Right lung (tissue), 5 donors: ENCODE data around the gene NECTIN1. TPM values are rescaled to one million over a fixed set of nuclear protein-coding genes. Genes with fewer than 3 reads are reported as not detected.

Experiments used
- DNase-seq, 2 donors: peaks; one replicate each; pipeline ENCODE4 v3.0.0-alpha.2; 2013
- polyA plus RNA-seq, 5 donors: library from polyadenylated mRNA; unstranded; fragments of 120-200 nt; gene quantifications; one replicate each; pipeline versions ENCODE4 v1.2.1 to v1.2.3, GENCODE V29; 2013; ENCODE audit warnings: inconsistent platforms in 1 of 5, low replicate concordance in 1 of 5; ENCODE audit not compliant: insufficient read length in 5 of 5, insufficient read depth in 1 of 5

Gene NECTIN1
- polyA plus RNA-seq, 5 donors = 13.5 to 22.0 (median 16.6) TPM

DNA sequence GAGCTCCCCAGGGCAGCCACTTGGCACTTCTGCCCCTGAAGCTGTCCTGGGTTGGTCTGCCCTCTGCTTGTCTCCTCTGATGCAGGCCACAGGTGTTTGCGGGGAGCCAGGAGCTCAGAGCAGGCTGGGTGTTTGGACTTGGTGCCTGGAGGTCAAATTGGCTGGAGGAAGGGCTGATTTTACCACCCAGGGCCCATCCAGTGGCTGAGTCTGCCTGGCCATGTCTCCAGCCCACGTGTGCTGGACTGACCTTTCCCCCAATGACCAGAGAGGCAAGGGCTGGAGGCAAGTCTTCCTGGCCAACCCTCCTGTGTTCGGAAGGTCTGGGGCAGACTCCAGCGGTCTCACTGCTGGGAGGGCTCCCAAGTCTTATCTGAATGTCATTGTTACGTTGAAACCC lies 84.0 kb downstream of the NECTIN1 start:
- no peak for DNase-seq

DNA sequence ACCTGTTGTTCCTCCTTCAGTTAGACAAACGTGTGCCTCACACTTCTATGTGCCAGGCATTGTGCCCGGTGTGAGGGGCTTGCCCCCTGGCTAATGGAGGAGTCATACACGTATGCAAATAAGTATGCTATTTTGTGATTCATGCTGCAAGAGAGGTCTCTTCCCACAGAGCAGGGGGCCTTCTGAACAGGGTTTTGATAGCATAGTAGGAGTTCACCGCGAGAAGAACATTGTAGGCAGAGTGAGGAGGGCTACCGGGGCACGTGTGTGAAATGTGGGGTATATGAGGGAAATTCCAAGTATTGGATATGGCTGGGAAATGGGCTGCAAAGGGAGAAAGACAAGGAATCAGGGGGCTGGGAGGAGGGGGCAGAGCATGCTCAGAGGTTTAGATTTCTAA lies 84.5 kb downstream of the NECTIN1 start:
- no peak for DNase-seq

DNA sequence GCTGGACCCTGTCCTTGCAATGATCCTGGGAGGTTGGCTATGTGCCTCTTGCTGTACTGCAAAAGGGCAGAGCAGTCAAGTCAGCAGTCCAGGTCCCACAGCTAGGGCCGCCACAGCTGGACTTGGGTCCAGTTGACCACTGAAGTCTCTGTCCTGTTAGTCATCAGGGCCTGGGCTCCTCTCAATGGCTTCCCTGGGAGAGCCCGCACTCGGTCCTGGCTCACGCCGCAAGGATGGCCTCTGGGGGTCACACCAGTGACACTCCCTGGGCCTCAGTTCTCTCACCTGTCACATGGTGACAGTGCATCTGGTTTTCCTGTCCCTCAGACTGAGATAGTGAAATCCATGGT lies 85.1 kb downstream of the NECTIN1 start:
- no peak for DNase-seq

DNA sequence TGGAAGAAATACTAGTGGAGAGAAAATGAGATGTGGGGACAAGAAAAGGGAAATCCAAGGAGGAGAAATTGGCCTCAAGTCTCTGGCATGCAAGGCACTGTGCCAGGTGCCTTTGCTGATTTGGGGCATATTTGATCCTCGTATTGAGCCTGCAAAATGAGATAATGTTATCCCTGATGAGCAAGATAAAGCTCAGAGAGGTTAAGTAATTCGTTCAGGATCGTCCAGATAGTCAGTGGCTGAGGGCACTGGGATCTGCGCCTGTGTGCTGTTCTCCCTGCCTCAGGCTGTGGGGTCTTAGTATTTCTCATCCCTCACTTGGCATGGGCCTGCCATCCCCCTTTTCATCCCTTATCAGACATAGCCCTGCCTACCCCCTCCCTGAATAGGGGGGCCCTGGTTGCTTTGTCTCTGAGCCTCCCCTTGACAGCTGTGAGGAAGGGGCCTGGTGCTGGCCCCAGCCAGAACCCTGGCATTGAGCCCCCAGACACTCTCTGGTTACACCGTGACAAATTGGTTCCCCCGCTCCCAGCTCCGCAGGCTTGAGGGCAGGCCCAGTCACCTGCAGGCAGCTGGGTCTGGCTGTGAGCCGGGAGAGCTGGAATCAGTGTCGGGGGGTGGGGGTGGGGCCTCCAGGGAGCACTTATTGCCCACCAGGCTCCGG lies 85.7 kb downstream of the NECTIN1 start:
- DNase-seq = no peak

DNA sequence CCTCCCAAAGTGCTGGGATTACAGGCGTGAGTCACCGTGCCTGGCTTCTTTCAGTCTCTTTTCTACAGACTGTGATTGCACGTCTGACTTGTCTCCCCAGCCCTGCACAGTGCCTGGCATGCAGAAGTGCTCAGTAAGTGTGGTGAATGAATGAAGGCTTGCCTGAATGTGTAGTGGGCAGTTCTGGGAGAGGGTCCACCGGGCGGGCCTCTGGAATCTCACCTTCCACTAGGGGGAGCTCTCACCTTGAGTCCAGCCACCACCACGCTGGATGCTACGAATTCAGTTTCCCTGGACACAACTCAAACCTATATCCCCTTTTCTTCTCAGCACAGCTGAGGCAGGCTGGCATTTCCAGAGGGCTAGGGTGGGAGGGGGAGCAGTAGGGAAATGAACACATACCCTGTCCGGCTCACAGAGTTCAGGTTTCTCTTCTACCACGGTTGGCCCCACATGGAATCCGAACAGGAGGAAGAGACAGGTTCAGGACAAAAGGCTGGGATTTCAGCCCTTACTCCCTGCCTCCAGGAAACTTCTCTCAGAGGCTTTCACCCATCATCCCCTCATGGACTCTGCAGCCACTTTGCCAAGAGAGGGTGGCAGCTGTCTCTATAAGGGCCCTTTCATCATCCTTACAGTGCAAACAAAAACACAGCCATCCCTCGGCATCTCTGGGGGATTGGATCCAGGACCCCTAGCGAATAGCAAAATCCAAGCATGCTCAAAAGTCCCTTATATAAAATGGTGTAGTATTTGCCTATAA lies 86.8 kb downstream of the NECTIN1 start:
- no peak for DNase-seq

DNA sequence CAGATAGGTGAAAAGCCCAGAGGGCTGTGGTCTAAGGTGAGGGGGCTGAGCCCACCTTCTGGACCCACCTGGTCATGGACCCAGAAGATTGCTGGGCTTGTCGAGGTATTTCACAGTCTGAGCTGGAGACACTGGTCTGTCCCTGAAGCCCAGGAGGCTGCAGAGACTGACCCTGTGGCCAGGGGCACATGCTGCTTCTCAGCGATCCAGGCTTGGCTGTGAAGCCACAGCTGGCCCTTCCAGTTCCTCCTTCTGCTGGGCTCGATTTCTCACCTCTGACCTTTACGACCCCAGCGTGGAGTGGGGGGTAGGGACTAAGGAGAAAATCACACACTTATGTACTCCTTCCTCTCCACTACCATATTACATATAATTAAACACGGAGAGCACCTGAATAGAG lies 88.5 kb downstream of the NECTIN1 start:
- DNase-seq = no peak

DNA sequence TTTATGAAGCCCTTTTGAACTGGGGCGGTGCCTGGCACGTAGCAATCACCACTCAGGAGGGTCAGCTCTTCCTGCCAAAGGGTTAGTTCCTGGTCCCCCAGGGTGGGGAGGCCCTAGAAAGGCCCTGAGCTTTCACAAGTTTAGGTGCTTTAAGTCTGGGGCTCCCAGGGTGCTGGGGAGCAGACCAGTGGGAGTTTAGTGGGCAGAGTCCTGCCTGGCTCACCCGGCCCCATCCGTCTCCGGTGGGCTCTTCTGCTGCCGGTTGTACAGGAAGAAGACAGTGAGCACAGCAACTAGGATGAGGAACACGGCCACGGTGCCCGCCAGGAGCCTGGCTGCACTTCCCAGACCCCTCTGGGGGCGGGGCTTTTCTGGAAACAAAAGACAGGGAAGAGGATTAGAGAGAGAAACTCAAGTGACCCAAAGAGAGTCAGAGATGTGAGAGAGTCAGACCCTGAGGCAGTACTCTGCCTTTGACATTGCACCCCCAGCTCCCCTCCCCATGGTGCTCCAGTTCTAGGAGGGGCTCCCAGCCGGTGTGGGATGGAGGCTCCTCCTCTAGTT lies 89.3 kb downstream of the NECTIN1 start:
- DNase-seq = no peak

DNA sequence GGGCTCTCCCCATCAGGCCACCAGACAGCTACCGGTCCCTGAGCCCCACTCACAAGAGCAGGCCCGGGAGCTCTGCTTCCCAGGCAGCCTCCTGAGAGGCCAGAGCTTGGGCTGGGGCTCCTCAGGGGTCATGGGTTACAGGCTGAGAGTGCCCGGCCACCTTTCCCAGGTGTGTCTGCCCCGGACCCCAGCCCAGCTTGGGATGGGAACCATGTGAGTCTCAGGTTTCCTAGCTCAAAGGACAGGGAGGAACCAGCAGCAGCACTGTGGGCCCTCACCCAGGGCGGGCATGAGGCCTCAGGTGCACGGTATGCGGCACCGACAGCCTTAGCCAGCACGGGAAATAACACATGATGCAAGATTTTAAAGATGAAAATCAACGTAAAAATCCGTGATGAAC lies 90.1 kb downstream of the NECTIN1 start:
- DNase-seq = no peak

DNA sequence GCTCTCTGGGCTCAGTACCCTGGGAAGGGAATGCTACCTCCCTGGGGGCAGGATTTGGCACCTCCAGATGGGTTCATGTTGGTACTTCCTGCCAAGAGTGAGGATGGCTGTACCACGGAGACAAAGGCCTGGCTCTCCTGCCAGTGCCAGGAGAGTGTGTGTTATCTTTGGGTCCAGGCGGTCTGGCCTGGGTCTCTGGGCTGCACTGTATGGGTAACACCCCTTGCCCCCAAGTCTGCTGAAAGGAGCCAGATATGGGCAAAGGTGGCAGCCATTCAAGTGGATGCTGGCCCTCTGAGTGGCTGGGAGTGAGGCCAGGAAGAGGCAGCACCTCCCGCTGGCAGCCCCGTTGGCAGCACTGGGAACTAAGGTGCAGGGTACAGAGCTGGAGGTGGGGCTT lies 91.5 kb downstream of the NECTIN1 start:
- no peak for DNase-seq

DNA sequence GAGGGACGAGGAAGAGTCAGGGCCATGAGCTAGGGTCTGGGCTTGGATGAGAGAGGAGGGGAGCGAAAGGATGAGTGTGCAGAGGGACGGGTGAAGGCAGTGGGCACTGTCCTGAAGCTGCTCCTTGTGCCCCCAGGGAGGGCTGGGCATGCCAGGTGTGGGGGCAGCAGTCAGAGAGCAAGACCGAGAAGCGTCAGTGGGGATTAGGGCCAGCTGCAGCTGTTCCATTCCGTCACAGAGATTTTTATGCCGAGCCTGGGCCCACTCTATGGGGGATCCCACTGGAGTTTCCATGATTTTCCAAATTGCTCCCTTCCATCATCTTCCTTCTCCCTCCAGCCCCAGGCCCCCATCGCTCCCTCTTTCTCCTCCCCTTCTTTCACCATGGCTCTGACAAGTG lies 93.2 kb downstream of the NECTIN1 start:
- DNase-seq = no peak

DNA sequence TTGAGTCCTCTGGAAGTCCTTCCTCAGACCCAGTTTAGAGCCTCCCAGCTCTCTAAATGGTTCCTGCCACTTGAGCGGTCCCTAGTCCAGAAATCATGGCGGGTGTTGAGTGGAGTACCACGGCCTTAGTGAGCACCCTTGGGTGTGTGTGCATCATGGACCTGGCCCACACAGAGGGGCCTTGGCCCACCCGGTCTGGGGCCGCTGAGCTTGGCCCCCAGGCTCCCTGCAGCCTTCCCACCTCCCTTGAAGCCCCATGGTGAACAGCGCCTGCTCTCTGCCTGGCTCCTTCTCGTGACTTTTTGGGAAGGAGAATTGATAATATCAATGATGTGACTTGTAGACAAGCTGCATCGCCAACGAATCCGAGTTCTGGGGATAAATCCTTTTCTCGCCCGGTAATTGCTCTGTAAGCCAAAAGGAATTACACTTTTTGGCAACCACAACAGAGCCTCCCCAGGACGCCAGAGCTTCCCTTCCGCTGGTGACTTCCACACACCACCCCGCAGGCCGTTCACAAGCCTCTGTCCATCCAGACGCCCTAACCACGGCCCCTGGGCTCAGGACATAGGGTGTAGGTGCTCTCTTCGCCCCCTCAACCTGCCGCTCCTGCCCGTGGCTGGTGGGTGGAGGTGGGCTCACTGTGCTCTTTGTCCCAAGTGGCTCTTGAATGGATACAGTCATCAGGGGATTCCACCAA lies 93.8 kb downstream of the NECTIN1 start:
- DNase-seq = no peak

DNA sequence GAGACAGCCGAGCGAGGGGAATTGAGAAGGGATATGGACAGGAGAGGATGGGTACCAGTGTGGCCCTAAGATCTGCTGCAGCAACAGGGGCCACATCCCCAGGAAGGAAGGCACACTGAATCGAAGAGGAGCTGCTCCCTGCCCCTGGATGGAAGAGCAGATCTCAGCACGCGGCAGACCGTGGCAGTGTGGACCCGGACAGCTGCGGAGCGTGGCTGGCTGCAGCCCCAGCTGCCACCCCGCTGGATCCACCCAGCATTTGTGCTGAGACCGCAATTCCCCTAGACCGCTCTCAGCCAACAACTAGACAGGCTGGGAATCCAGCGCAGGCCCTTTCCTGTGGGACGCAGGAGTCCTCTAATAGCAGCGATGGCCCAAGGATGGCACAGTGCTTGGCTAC lies 94.7 kb downstream of the NECTIN1 start:
- DNase-seq = no peak

DNA sequence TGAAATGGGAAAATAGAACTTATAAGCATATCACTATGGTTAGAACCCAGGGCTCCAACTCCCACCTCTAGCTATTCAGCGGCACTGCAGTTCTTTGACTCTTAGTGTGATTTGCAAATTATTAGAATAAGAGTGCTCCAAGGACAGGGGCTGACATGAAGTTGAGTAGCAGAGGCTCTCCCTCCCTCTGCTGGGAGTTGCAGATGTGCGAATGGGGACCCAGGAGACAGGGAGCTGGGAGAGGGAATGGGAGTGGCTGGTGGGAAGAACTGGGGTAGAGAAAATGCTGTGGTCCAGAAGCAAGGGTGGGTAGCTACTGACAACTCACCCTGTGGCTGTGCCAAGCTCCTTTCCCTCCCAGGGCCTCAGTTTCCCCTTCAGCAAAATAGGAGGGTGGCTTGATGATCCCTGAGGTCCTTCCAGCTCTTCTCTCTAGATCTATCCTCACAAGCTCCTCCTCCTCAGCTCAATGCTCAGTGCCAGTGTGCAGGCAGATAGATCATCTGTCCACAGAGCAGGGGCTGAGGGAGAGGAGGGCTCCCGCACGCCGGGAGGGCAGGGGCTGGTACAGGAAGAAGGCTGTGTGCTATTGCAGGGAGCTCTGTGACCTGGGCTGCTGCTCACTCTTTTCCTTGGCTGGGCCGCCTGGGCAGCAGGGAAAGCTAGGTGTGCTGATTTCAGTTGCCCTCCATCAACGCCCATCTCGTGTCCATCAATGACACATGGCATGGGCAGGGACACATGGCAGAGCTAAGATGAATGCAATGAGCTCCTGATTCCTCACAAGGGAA lies 99.0 kb downstream of the NECTIN1 start:
- no peak for DNase-seq

DNA sequence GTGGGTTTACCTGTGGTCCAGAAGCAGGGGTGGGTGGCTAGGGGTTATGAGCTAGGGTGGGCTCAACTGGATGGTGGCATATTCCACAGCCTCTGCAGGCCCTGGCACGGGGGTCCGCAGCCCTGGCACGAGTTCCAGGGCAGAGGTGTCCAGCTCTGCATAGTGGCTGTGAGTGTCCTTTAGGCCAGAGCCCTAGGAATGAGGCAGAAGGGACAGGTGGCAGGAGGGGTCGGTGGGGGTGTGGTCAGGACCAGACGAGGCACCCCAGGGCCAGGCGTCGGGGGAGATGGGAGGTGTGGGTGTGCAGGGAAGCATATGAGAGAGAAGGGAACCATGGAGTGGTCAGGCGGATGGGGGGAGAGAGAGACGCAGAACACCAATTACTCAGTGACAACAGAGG lies 99.9 kb downstream of the NECTIN1 start:
- DNase-seq = no peak

DNA sequence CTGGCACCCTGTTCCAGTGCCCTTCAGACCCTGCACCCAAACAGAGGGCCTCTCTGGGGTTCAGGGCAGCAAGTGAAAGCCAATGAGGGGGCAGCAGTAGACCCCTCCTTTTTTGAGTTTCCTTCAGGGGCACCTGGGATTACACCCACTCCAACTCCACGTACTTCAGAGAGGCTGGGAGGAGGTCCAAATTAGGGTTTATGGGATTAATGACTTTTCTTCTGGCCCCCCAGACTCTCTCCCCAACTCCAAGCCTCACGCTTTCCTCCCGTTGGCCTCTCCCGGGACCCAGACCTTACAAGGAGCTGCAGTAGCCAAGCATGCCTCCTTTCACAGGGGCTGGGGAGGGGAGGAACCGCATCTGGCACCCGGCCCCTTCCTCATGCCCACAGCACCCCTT lies 101.7 kb downstream of the NECTIN1 start:
- DNase-seq = no peak

DNA sequence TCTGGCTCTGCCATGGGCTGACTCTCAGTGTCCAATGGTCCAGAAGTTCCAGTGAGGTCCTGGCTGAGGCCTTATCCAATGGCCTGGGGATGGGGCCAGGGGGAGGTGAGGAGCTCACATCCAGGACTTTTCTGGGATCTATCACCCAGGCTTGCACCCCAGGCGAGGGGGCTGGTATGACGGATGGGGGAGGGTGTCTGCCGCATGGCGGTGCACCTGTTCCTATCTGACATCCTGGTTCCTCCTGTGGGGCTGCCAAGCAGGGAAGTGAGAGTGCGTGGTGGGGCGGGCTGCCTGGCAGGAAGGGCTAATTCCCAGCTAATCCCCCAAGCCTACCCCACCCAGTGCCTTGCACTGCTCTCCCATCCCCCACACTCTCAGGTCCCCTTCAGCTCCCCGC lies 102.1 kb downstream of the NECTIN1 start:
- DNase-seq = no peak

DNA sequence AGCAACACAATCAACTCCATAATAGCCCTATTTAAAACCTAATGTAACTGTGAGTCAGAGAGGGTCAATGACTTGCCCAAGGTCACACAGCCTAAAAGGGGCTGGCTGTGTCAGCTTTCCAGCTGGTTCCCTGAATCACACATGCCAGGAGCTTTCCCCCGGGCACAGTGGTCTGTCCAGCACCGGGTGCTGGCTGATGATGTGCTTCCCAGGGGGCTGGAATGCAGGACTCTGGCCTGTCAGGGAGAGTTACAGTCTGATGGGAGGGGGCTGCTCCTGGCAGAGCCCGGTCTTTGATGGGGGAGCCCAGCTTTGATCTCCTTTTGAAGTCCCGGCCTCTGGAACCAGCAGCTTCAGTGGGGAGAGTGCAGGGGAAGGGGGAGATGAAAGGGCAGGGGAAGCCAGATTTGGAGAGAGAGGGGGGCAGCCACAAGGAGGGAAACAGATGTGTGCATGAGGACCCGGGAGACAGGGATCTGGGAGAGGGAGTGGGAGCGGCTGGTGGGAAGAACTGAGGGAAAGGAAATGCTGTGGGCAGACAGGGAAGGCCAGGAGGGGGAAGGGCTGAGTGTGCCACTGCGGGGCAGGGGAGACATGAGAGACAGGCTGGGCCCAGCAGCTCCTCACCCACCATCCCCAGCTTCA lies 102.7 kb downstream of the NECTIN1 start:
- DNase-seq = no peak

DNA sequence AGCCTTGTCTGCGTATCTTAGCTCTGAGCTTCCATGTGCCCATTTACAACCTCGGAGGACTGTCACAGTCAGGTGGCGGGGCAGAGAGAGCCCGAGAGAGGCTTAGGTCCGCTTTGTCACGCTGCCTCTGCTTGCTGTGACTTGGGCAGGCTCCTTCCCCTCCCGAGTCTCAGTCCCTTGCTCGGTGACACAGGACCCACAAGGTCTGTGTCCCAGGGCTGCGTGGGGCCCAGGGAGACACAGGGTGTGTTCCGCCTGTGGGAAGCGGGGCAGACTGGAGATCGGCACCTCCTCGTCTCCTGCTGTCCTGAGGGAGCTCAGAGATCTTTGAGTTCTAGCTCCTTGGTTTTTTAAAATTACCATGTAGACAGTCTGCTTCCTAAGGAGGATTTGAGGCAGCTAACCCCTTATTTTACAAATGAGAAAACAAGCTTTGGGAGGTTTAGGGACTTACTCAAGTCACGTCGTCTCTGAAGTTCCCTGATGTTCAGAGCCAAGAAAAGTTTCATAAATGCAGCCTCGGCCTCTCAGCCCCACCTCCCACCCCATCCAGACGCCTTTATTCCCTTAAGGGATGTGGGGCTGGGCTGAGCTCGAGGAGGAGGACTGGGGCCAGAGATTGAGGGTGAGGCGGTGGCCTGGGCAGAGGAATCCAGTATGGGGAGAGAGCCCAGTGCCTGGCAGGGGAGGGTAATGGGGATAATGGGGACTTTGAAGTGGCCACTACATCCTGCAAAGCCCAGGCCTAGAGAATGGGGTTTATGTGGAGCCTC lies 103.6 kb downstream of the NECTIN1 start:
- DNase-seq = no peak

DNA sequence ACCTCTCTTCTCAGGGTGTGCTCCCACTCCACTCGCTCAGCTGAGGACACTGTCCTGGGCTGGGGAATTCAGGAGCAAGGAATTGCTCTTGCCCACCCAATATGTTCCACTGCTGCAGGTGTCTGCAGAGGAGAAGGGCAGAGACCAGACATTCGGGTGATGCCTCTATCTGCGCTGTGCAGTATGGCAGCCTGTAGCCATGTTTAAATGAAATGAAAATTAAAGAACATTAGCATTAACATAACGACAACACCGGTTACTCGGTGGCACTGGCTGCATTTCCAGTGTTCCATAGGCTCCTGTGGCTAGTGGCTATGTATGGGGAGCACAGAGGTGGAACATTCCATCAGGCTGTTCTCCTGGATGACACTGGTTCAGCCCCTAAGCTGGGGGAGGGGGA lies 104.4 kb downstream of the NECTIN1 start:
- no peak for DNase-seq

DNA sequence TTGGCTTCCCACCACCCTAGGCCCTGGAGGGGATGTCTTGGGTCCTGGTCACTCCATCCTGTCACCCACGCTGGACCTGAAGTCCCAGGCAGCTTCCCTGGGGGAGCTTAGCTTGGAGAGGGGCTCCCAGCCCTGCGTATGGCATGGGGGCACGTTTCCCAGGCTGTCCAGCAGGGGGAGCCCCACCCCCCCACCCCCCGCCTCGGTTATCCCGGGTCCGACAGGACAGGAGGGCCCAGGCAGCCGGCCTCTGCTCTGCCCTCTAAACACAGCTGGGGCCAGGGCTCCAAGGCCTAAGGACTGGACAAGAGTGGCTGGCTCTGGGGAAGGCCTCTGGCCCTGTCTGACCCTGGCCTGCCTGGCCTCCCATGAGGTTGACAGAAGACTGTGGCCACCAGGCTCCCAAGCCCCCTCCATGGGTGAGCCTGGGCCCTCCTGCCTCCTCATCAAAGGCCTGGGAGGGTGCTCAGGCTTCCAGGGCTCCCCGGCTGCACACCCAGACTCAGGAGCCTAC lies 104.8 kb downstream of the NECTIN1 start:
- DNase-seq = no peak

DNA sequence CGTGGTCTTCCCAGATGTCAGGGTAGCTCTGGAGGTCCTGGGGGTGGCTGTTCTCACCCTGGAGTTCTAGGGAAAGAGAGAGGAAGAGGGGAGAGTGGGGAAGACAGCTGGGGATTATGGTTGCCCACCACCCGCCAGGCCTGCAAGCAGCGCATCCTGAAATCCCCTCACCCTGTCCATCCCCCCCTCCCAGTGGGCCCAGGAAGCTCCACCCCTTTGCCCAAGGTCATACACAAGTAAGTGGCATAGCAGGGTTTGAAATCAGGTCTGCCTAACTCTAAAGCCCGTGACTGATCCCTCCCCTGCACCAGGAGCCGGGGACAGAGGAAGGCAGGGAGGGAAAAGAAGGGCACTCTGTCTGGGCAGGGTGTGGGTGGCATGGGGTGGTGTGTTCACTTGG lies 105.3 kb downstream of the NECTIN1 start:
- DNase-seq = no peak
